NCI-H187 (cell line): ENCODE data around the gene ADGRB3.
A peak's percentile ranks its signal among the peaks of the same experiment; 100 is the strongest.

Experiments used
- DNase-seq, 2 experiments: peaks; one replicate each; lab custom pipeline; 2025; lab: John Stamatoyannopoulos, UW

Gene ADGRB3

GRCh38 chr6:68634726-68635411 lies at the start of gene ADGRB3:
TSS of gene ADGRB3 (plus strand) at chr6:68635282. CDS start at chr6:68638676, 3,394 bp downstream.
- peak; percentile 81 to 89 for DNase-seq

GRCh38 chr6:68593558-68593957 lies 41.5 kb upstream of the ADGRB3 start:
- no peak for DNase-seq

GRCh38 chr6:68597642-68598041 lies 37.4 kb upstream of the ADGRB3 start:
- no peak for DNase-seq

GRCh38 chr6:68615938-68616337 lies 19.1 kb upstream of the ADGRB3 start:
- no peak for DNase-seq

GRCh38 chr6:68625998-68626397 lies 9.1 kb upstream of the ADGRB3 start:
- no peak for DNase-seq

- DNase-seq, result no peak
These were observed 6.9 kb upstream of the ADGRB3 start for GRCh38 chr6:68628161-68628560.

- DNase-seq, result no peak
These were observed 2.3 kb upstream of the ADGRB3 start for GRCh38 chr6:68632734-68633133.

GRCh38 chr6:68633281-68633971 lies 1.7 kb upstream of the ADGRB3 start:
- DNase-seq, result no peak

GRCh38 chr6:68633972-68634725 lies 933 bp upstream of the ADGRB3 start:
- peak in 1 of 2 experiments; percentile 63 for DNase-seq

- no peak for DNase-seq
These were observed 277 bp downstream of the ADGRB3 start for GRCh38 chr6:68635412-68635705.

GRCh38 chr6:68635706-68636513 lies 828 bp downstream of the ADGRB3 start:
- DNase-seq, result peak in 1 of 2 experiments; percentile 58

- no peak for DNase-seq
These were observed 1.6 kb downstream of the ADGRB3 start for GRCh38 chr6:68636666-68637065.

- no peak for DNase-seq
These were observed 2.0 kb downstream of the ADGRB3 start for GRCh38 chr6:68637071-68637470.

- DNase-seq, result no peak
These were observed 2.7 kb downstream of the ADGRB3 start for GRCh38 chr6:68637782-68638181.

- DNase-seq, result peak in 1 of 2 experiments; percentile 43
These were observed 3.3 kb downstream of the ADGRB3 start for GRCh38 chr6:68638230-68638900.

GRCh38 chr6:68639211-68639610 lies 4.1 kb downstream of the ADGRB3 start:
- DNase-seq, result no peak

- peak in 1 of 2 experiments; percentile 67 for DNase-seq
These were observed 4.9 kb downstream of the ADGRB3 start for GRCh38 chr6:68639826-68640490.

- DNase-seq, result no peak
These were observed 5.4 kb downstream of the ADGRB3 start for GRCh38 chr6:68640491-68640835.

GRCh38 chr6:68641172-68641571 lies 6.1 kb downstream of the ADGRB3 start:
- DNase-seq, result no peak

GRCh38 chr6:68642081-68642480 lies 7.0 kb downstream of the ADGRB3 start:
- DNase-seq, result no peak

GRCh38 chr6:68642977-68643376 lies 7.9 kb downstream of the ADGRB3 start:
- DNase-seq, result no peak
